GM06990 (cell line): ENCODE results near the gene KCNJ15.

ENCODE experiments used
- DNase-seq: peaks from one replicate; pipeline ENCODE4 v3.0.0-alpha.2; 2011; ENCODE audit not compliant: insufficient read length; ENCODE audit errors: extremely low read depth
- H3K27me3 ChIP-seq: replicated peaks from 2 replicates; pipeline ENCODE4 v1.6.0; 2011; ENCODE audit warnings: low read length; ENCODE audit not compliant: control insufficient read depth, insufficient read depth
- H3K36me3 ChIP-seq: 2 replicates; pipeline ENCODE4 v1.5.1; 2011; ENCODE audit warnings: low read length; ENCODE audit not compliant: control insufficient read depth, insufficient read depth
- H3K4me3 ChIP-seq: replicated peaks from 2 replicates; pipeline ENCODE4 v1.5.1; 2011; ENCODE audit warnings: low read depth, mild to moderate bottlenecking, control low read depth, low read length
- TF ChIP-seq, protein P1 (sequence below): IDR thresholded peaks from 2 replicates; pipeline ENCODE4 v1.5.1; 2011; ENCODE audit warnings: low read length, control low read depth, mild to moderate bottlenecking, inconsistent platforms; ENCODE audit not compliant: insufficient read depth, poor library complexity, severe bottlenecking

The KCNJ15 gene

DNA sequence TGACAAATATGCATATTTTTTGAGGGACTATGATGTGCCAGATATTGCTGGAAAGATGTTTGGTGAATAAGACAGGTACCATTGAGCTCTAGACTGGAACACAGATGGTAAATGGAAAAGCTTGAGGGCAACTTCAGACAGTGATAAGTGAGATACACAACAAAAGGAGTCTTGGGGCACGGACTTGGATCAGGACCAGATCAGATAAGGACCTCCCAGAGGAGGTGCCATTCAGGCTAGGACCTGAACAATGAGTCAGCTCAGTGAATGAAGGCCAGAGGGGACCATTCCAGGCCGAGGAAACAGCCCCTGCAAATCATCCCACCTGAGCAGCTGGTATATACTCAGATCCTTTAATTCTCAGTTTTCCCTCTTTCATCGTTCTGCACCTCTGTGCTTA is 1.8 kb upstream of the KCNJ15 start:
- H3K36me3 ChIP-seq, result no peaks in the 10 kb centered on the region
- TF ChIP-seq, protein P1, sequence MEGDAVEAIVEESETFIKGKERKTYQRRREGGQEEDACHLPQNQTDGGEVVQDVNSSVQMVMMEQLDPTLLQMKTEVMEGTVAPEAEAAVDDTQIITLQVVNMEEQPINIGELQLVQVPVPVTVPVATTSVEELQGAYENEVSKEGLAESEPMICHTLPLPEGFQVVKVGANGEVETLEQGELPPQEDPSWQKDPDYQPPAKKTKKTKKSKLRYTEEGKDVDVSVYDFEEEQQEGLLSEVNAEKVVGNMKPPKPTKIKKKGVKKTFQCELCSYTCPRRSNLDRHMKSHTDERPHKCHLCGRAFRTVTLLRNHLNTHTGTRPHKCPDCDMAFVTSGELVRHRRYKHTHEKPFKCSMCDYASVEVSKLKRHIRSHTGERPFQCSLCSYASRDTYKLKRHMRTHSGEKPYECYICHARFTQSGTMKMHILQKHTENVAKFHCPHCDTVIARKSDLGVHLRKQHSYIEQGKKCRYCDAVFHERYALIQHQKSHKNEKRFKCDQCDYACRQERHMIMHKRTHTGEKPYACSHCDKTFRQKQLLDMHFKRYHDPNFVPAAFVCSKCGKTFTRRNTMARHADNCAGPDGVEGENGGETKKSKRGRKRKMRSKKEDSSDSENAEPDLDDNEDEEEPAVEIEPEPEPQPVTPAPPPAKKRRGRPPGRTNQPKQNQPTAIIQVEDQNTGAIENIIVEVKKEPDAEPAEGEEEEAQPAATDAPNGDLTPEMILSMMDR, result no peak
- H3K4me3 ChIP-seq, result no peak overlapping the region
- H3K27me3 ChIP-seq, result peaks cover 2% of the 10 kb centered on the region
- DNase-seq, result no peak

DNA sequence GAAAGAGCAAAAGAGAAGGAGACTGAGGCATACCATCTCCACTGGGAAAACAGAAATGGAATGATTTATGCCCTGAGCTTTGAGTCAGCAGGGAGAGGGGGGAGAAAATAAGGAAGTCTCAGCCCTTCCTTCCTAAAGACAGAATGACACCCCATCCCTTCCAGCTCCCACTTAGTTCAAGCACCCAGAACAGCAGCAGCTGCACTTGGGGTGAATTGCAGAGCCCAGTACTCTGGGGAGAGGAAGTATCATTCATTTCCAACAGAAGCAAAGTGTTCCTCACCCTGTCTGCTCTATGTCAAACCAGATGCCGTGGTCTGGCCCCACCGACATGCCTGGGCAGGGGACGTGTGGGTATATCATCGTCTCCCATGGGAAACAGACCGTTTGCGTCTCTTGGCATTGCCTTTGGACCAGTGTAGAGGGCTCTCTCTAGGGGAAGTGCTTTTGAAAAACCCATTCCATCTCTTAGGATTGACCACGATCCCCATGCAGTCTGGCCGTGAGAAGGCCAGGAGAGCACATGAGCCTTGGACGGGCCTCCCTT is 1.1 kb upstream of the KCNJ15 start:
- no peak for DNase-seq
- TF ChIP-seq, protein P1, result no peak

DNA sequence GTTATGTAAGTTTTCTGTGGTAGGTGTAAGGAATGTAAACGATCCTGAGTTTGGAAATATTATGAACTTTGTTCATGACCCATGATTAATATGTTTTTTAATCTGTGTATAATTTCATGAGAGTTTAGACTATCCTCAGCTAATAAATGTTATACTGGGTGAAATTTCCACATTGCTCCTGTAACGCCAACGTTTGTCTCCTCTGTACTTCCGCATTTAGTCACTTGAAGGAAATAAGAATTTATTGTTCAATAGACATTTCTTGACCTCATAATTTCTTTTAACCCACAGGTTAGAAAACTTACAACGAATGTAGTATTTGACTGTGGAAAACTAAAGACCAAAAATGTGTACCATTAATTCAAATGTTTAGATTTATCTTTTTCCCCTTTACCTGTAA is 876 bp downstream of the KCNJ15 start:
- no peak for DNase-seq
- TF ChIP-seq, protein P1, result no peak
- no peaks in the 10 kb centered on the region for H3K36me3 ChIP-seq
- H3K27me3 ChIP-seq, result peaks cover 2% of the 10 kb centered on the region
- no peak overlapping the region for H3K4me3 ChIP-seq

More for the DNA sequence above, 1.1 kb upstream of the KCNJ15 start:
- H3K36me3 ChIP-seq, result no peaks in the 10 kb centered on the region
- no peak overlapping the region for H3K4me3 ChIP-seq
- peaks cover 2% of the 10 kb centered on the region for H3K27me3 ChIP-seq

DNA sequence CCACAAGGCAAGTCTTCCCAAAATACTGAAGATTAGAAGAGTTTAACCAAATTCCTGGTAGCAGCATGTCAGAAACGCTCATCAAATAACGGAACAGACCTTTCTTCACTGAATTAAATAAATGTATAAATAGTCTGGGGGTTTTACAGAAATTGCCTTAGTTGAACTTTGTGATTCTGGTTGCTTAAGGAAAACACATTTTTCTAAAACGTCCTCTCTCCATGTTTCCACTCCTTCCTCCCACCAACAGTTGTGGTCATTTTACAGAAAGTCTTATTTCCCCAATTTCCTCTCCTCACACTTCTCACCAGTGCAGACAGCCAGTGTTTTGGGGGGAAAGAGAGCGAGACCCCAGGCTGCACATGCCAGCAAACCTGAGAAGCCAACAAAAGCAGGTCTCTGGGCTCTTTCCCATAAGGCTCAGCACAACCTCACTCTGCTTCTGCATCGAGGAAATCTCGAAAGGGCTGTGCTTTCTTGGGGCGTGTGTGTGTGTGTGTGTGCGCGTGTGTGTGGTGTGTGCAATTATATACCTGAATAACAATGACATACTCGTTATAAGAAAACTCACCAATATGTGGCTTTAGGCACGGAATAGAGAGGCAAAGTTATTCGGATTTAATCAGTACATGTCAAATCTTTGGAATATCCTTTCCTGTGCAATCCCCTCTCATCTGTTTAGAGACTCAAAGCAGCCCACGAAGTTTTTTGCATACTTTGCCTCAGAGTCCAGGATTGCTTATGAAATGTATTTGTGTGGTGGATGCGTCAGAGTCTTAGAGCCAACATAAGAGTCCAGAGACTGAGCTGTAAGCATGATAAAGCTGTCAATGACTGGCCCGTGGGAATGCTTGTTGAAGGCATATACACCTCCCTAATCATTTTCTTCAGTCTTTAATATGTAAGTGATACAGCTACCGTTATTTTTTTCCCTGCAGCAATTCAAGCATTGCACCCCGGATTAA is 2.0 kb downstream of the KCNJ15 start:
- no peak for DNase-seq
- TF ChIP-seq, protein P1, result no peak
- Histone ChIP-seq H3K4me3 (no peak overlapping the region), H3K36me3 (no peaks in the 10 kb centered on the region), H3K27me3 (peaks cover 2% of the 10 kb centered on the region; the same call in 1 of the 2 replicates)

DNA sequence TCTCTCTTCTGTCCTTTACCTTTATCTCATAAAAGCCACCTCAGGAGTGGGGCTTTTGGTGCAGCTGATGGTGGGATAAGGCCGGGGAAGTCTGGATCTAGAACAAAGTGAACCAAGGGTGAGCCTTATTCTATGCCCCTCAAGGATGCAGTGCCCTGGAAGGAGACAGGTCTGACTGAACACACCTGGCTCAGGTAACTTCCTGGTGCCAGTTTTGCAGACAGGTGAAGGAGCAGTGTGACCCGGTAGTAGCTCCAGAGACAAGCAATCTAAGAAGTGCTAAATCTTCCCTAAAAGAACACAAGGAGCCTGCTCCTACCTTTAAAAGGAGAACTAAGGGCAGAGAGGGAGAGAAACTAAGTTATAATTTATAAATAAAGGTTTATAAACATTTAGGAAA is 2.9 kb downstream of the KCNJ15 start:
- Histone ChIP-seq H3K4me3 (no peak overlapping the region), H3K27me3 (peaks cover 2% of the 10 kb centered on the region; the same call in 1 of the 2 replicates), H3K36me3 (no peaks in the 10 kb centered on the region)
- TF ChIP-seq, protein P1, result no peak
- no peak for DNase-seq
